NCI-H1105 treated with DMSO at 0.1 percent for 48 hours (cell line): ENCODE measurements around the gene RPRML.
A peak's percentile ranks its signal among the peaks of the same experiment; 100 is the strongest.
"Not testable (repeated sequence)": the region's sequence is repeated elsewhere in the genome, so short reads cannot be mapped to it uniquely, and the experiment has no call there.

Experiments
- DNase-seq: peaks from one replicate; lab custom pipeline; 2025; lab: John Stamatoyannopoulos, UW

The RPRML gene

DNA sequence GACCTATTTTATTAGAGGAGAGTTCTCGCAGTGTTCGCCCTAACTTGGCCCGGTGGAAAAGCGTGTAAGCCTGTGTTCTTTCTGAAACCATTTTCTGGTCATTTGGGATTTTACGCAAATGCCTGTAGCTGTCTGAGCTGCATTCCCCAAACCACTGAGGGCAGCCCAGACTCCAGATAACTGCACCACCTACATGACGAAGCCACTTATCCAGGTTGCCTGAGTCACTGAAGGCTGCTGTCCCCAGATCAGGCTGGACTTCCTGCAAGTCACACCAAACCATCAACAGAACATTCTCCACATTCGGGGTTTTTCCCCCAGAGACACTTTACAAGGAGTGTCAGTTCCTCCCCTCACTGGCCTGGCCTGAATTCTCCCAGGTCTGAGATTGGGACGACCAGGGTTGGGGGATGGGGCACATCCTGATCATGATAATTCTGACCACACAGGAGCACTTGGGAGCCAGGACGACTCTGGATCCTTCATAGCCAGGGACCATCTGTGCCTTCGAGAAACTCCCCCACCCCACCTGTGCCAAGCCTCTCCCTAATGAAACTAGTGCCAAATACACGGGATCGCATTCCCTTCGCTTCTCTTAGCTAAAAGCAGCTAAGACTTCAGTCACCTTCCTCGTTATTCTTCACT is 2.3 kb downstream of the RPRML start:
- no peak for DNase-seq

DNA sequence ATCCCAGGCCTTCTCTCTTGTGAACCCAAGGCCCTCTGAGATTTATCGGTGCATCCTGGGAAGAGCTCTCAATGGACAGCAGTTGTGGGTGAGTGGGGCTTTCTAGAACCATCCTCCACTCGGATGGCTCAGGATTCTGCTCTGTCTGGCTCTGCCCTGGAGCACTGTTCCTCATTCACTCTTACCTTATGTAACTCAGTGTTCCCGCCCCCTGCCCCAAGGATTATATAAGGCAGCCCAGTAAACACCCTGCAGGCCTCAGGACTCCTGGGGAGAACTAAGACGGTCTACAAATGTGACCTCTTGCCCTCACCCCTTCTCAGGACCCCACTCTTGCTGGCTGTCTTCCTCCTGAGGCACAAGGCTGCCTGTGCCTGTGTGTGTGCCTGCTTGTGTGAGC is 3.8 kb downstream of the RPRML start:
- no peak for DNase-seq

DNA sequence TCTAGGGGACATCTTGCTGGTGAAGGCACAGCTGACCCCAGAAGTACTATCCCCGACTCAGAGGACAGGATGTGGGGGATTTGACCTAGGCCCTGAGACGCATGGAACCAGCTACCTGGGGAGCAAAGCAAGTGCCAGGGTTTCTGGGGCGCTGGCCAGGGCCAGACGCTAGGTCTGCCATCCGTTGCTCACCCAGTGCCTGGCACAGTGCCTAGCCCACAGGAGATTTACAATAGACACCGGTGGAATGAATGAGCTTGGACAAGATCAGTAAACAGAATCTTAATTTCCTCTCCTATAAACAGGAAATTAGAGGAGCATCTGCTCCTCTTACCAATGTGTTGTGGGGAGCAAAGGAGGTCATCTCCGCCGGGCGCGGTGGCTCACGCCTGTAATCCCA is 5.0 kb downstream of the RPRML start:
- DNase-seq, result no peak

DNA sequence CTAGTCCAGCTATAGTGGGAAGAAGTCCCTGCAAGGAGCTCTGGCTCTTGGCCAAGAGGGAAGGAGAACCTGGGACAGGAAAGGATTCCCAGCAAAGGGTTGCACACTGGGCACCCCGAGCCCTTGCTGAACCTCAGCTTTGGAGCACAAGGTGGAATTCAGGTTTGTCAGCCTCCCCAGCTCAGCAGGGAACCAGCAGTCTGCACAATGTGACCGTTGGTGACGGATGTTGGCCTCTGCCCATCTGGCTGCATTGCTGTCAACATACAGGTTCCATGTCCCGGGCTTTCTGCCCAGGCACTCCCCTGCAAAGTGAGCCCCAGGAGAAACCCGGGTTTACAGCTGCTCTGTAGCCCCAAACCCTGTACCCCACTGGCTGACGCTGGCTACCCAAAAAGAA is 6.7 kb downstream of the RPRML start:
- DNase-seq, result no peak

- no peak for DNase-seq
Observed at GRCh38 chr17:46971647-46972300, 7.3 kb downstream of the RPRML start.

- no peak for DNase-seq
Observed at GRCh38 chr17:46968896-46969295, 10.2 kb downstream of the RPRML start.

DNA sequence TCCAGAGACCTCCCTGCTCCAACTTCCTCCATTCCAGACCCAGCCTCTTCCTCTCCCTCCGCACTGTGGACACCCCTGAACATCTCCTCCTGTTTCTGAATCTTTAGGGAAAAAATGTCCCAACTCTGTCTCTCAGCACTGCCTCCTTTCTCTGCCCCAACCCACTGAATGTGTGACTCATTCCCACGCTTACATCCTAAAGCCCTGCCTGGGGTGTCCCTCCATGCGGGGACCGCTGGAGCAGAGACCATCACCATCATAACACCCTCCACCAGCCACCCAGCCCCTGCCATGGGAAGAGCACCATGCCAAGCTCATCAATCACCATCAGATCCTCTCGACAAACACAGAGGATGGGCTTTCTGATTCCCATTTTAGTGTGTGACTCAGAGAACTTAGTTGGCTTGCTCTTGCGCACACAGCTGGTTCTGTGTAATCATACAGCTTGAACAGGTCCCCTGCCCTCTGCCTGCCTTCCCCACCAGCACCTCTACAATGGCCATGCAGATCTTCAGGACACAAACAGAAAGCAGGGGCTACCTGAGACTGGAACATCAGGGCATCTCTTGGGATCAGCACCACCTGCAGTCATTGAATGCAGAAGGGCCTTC is 10.7 kb downstream of the RPRML start:
- no peak for DNase-seq

DNA sequence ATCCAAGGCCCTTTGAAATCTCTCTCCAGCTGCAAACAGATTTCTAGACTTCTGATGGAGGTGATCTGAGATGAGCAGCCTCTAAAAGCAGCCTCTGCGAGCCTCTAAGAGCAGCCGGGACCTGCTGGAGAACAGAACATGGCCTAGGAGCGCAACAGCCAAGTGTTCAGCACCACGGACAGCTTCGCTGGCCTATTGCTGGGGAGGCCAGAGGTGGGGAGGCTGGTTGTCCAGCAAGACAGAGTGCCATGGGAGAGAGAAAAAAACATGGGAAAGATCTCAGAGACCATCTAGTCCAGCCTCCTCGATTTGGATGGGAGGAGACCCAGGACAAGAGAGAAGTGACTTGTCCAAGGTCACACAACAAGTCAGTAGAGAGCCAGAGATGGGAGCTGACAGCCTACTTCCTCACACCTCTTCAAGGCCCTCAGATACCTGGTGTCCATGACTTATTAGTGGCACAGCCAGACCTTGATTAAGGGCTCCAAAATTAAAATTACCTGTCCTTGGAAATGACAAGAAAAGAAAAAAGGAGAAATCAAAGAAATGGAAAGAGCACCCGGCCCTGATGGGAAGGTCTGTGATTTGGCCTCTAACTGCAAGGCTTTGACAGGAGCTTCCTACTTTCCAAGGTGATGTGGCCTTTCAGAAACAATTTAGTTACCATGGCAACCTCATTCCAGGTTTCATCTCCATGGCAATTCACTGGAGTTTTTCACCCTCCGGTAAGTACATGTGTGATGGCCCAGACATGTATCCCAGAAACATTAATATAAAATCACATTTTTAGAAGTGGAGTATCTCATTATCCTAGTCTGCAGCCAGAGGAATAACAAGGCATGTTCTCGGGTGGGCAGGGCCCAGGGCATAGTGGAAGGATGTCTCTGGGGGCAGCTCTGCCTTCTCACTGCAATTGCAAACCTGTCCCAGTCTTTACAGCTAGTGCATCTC is 14.5 kb downstream of the RPRML start:
- DNase-seq, result no peak

DNA sequence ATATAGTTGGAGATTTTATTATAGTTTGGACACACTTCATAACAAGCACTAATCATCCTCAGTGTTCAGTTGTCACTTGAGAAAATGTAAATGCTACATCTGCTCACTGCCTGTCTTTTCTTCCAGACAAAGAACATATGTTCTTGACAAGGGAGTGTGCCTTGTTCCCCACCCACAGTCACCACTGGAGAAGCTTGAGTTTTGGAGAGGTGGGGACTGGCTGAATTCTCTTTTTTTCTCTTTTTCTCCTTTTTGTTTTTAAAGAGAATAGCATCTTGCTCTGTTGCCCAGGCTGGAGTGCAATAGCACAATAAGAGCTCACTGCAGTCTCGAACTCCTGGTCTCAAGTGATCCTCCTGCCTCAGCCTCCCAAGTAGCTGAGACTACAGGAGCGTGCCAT is 15.5 kb downstream of the RPRML start:
- no peak for DNase-seq

DNA sequence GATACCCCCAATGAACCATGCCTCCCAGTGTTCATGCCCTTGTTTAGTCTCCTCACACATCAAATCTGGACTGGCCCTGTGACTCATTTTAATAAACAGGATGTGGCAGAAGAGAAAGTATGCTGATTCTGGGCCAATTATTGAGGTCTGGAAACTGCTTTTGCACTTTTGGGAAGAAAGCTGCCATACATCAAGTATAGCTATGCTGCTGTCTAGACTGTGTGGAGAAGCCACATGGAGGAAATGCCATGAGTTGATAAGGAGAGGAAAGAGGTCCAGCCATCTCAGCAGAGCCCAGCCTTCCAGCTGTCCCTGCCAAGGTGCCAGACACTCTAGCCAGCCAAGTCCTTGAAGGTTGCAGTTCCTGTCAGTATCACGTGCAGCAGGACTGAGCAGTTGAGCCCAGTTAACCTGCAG is 16.7 kb downstream of the RPRML start:
- no peak for DNase-seq

DNA sequence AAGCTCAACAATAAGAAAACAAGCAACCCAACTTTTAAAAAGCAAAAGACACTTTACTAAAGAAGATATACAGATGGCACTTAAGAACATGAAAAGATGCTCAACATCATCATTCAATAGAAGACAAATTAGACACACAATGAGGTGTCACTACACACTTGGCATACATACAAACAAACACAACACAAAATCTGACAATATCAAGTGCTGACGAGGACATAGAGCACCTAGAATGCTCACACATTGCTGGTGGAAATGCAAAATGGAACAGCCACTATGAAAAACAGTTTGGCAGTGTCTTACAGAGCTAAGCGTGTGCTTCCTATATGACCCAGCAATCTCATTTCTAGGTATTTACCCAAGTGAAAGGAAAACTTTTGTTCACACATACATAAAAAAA is 18.9 kb downstream of the RPRML start:
- DNase-seq, result no peak

DNA sequence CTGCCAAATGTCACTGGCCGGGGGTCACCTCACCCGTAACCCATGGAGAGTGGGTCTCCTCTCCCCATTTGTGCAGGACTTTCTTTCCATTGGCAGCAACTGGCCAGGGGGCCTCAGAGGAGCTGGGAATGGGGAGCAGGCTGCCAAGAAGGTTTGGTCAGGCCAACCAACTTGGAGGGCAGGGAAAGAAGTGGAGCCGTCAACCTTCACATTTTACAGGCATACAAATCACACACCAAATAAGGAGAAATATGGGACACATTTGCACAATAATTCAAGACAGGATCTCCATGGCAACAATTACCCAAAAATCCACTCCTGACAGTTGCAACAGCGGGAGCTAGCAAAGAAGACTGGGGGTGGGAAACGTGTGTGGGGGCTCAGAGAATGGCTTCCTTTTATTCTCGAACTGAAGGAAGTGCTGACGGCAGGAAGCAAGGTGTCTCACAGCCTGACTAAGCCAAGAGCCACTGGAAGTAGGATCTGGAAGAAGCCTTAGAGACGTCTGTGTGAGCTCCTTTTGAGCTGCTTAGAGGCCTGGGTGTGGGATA is 20.9 kb downstream of the RPRML start:
- no peak for DNase-seq

DNA sequence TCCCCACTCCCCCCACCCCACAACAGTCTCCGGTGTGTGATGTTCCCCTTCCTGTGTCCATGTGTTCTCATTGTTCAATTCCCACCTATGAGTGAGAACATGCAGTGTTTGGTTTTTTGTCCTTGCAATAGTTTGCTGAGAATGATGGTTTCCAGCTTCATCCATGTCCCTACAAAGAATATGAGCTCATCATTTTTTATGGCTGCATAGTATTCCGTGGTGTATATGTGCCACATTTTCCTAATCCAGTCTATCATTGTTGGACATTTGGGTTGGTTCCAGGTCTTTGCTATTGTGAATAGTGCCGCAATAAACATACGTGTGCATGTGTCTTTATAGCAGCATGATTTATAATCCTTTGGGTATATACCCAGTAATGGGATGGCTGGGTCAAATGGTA is 25.9 kb downstream of the RPRML start:
- not testable (repeated sequence) for DNase-seq

- DNase-seq, result no peak
Observed at GRCh38 chr17:46952115-46952514, 26.9 kb downstream of the RPRML start.

- DNase-seq, result no peak
Observed at GRCh38 chr17:46951706-46952105, 27.3 kb downstream of the RPRML start.

DNA sequence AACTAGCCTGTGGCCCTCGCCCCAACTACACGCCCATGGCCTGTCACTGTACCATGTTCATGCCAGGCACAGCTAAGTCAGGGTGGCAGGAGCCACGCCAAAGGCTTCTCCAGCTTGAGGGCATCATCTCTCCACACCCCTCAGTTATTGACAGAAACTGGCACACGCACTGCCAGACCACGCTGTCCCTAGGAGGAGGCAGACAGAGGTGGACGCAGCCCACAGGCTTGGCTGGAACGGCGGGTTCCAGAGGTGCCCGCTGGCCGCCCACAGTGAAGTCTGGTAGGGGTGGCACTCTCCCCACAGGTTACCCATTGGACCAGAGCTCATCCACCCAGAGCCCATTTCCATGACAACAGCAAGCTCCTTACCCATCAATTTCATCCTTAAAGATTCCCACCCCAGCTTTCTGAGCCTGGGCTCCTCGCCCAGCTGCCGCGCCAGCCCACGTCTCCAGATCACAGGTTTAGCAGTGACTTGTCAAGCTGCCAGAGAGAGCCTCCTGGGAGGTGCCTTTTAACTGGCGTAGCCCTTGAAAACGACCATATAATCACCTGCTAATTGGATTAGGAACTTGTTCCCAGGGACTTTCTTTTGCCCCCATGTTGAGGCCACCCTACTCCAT is 27.9 kb downstream of the RPRML start:
- peak; percentile 84 for DNase-seq

DNA sequence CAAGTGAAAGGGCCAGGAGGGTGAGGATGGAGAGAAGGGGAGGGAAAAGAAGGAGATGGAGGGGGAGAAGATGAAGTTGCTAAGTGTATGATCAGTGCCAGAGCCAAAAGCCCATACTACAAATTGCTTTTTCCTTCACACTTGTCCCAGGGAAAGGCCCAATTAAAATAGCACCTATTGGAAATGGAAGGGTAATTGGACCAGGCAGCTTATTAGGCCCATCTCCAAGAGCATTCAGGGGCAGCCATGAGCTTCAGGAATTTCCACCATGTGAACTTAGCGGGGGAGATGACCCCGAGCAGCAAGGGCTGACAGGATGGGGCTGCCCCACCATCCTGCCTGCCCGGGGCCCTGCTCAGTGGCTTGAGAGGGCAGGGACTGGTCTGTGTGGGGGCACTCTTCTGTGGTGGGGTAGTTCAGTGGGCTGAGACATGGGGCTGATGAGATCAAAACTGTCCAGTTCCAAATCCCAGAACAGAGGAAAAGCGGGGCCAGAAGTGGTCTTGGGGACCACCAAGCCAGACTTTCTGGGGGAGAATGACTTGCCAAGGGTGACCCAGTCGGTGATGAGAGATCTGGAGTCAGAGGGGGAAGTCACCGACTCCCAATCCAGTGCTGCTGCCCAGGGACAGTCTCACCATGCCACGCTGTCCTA is 28.6 kb downstream of the RPRML start:
- DNase-seq, result no peak

GRCh38 chr17:46949291-46950174 is 29.5 kb downstream of the RPRML start:
- no peak for DNase-seq

DNA sequence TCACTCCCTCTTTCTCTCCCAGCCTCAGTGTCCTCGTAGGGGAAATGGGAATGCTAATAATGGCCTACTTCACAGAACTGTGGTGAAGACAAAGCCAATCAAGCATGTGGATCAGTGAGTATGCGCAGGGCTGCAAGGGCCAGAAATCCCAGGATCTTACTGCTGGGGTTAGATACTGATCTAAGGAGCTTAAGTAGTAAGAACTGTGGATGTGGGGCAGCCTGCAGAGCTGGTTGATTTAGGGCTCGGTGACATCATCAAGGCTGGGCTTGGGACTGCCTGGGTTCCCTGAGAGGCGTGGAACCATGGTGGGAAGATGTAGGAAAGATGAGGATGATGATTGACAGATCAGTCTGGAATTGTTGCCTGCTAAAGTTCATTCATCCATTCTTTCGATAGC is 30.5 kb downstream of the RPRML start:
- no peak for DNase-seq

- no peak for DNase-seq
Observed at GRCh38 chr17:46947216-46947615, 31.8 kb downstream of the RPRML start.
